ENCODE measurements around the gene TCOF1.

- no peak for TF ChIP-seq GLIS3 (CRISPR knock-in tag; IDR thresholded peaks at IDR 0.05)
- no peak for TF ChIP-seq SNAI2 (CRISPR knock-in tag; IDR thresholded peaks at IDR 0.05)
- TF ChIP-seq OSR1 (CRISPR knock-in tag; IDR thresholded peaks at IDR 0.05), result no peak
- TF ChIP-seq ZFP3 (CRISPR knock-in tag; IDR thresholded peaks at IDR 0.05), result no peak
Observed at GRCh38 chr5:150321784-150322183, 35.7 kb upstream of the TCOF1 start.
